GM19452 (cell line): Measurements from ENCODE around the gene PALLD.

ENCODE experiments used
- ATAC-seq: cut with Tn5 transposase; IDR thresholded peaks from one replicate; pipeline ENCODE4 v1.9.1; 2021; ENCODE audit not compliant: unreplicated experiment

Gene PALLD

DNA sequence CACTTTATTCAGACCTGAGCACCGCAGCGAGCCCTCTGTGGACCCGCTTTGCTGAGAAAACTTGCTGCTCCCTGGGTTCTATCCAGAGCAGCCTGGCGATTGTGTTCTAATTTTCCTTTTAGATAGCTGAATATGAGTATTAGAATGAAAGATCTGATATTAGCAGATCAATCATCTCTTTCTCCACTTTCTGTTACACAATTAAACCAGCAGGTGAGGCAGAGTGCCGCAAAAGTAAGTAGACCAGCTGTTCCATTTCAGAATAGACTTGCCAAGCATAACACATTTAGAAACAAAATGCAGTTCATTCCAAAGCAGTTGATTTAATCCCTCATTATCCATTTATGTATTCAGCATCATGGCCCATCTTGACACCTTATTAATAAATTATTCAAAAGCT, 58.6 kb downstream of the PALLD start:
- ATAC-seq, result no peak

DNA sequence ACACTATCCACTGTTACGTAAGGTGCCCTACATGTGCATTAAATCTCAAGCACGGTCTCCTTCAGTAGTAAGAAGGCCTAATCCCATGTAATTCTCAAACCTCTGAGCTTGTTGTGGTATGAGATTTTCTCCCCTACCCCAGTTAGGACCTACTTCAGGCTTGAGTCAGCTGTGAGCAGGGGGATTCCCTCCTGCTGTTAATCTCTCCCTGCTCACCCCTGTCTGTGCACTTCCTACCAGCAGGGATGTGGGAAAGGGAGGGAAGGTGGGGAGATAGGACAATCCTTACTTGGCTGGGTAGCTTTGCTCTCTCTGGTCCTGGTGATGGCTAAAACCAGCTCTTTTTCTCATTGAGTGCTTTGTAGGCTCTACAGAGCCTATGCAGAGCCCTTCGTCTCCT, 60.8 kb downstream of the PALLD start:
- no peak for ATAC-seq

DNA sequence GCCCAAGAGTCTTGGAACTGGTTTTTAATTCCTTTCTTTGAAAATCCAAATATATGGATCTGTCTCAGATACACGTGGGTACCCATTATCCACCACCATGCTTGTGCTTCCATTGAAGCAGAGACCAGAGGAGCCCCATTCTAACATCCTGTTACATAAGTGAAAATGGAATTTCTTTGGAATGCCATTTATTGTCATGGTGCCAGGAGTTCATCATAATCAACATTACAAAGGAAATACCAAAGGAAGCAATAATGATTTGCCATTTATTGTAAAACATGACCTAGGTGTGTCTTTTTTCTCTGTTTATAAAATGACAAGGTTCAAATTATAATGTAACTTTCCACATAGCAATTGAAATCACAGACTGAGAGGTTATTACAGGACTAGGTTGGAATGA, 61.7 kb downstream of the PALLD start:
- no peak for ATAC-seq

DNA sequence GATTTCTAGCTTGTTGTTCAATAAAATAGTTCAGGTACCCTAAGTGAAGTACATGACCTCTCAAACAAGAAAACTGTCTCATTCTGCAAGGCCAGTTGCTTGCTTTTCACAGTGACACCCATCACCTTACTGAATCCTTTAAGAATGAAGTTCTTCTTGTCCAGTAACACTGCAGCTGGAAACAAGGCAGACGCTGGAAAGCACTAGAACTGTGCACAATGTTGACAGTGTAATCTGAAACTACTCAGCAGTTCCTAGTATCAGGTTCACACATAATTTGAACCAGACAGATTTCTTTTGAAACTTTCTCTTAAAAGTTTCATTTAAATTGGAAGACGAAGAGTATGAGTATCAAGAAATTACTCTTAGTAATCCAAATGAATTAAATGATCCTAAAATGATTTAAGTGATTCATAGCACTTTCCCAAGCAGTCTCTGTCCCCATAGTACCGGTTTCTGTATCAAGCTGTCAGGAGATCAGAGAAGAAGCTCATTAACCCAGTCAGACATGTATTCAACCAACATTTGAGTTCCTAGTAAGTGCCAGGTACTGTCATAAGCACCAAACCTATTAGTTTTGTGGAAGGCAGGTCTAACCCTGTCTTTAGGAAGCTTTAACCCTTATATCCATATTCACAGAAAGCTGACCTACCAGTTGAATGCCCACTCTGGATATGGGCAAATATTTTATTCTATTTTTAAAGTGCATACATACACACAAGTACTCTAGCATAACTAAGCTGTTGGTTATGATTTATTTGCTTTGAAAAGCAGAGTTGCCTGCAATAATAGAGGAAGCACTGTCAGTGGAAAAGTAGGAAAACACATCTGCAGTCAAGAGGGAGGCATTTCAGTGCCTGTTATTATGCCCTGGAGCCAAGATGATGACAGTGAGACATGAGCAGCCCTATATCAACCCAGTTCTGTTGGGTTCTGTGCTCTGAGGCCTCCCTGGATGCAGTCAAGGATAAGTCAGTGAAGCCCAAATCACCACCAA, 63.6 kb downstream of the PALLD start:
- no peak for ATAC-seq

DNA sequence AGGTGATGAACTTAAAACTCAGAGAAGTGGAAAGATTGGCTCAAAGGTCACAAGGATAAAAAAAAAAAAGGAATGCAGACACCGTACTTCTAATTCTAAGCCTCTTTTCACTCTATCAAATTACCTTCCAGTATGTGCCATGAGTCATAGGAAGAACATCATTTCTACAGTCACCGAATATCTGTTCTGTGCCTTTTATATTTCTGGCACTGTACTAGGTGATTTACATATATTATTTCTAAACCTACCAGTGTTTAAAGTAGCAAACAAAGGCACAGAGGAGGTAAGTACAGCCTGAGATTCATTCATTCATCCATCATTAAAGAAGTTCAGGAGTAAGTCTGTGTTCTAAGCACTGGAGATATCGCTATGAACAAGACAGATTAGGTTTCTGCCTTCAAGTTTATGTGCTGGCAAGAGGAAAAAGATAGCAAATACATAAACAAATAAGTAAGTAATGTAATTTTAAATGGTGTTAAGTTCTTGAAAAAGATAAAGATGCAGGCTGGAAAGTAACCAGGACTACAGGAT, 65.3 kb downstream of the PALLD start:
- ATAC-seq, result no peak

DNA sequence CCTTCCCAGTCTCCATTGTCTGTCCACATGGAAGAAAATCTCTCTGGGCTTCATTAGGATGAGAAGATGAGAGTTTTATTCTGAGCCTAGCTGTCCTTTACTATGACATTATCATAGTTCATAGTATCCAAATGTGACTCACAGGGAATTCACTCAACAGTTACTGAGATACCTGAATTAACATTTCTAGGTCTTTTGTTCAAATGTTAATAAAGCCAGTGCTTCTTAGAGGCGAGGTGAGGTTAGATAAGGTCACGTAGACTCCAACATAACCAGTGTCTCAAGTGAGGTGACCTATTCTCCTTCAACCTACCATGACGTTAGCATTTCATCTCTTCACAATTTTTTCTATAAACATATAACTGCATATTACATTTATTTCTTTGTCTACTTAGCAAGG, 67.2 kb downstream of the PALLD start:
- no peak for ATAC-seq

DNA sequence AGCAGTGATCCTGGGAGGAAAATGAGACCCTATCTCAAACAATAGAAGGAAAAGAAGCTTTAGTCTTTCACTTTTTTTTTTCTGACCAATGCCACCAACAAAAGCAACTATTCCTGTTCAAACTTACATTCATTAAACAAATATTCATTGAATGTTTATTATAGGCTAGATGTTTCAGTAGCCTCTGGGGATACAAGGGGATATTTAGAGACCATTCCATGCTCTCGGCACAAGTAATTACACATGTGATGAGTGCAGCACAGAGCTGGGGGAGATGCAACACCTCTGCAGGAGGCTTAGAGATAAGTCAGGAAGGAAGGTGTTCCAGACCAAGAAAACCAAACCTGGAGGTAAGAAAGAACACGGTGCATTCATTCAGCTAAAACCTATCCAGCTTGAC, 68.3 kb downstream of the PALLD start:
- no peak for ATAC-seq

DNA sequence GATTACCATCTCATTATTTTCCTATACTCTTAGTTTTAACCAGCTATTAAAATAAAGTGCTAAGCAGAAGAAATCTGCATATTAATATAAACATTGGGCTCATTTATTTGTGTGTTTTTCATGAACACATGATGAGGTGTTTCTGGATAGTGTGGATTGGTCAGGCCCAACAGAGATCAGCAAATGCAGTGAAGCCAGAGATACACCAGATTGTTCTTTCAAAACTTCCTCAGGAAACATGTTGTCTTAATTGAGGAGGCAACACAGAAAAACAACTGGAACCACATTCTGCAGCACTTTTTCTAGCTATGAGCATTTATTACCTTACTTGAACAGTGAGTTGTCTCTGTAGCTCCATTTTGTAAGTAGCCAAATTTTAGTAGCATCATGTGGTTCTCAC, 69.9 kb downstream of the PALLD start:
- no peak for ATAC-seq

DNA sequence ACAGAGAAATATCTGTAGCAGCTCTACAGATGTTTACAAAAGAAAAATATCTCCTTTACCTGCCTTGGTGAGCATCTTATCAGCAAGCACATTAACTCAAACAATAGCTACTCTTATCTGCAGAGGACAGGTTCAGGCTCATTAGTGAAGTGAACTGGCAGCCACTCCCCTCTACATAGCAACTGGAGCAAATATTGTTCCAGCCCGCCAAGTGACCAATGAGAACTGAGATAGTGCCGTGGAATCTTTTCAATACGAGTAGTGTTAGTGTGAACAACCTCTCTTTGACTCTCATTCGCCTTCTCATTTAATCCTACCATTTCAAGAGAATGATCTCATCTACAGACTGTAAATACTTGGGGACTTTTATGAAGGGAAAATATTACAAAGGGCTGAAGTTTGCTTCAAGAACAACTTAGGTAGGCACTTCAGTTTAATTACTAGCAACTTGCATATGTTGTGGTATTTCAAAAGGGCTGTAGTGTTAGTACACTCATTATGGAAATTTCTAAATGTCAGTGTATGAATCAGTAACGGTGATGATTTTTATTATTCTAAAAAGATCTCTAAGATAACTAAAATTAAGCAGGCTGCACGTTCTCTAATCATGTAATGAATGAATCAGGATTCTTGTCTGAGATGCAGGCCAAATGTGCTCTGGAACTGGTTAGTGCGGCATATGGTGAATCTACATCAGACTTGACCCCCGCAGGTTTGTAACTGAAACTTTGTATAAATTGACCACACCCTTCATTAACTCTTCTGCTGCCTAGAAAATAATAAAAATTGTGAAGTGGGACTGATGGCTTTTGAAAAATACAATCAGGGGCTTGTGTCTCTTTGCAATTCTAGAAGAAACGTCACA, 72.4 kb downstream of the PALLD start:
- no peak for ATAC-seq

DNA sequence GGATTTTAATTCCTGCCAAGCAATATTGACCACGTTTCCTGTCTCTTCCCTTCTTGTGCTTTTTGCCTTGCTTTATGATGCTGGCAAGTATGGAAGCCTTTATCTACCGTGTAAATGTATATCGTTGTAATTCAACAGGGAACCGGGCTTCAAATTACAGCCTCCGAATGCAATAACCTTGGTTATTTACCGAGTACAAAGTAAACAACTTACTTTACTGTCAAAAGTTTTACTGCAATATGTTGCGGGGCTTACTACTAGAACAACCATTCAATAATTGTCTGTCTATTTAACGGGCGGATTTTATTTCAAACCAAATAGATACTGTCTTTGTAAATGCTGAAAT, 73.1 kb downstream of the PALLD start:
- no peak for ATAC-seq

DNA sequence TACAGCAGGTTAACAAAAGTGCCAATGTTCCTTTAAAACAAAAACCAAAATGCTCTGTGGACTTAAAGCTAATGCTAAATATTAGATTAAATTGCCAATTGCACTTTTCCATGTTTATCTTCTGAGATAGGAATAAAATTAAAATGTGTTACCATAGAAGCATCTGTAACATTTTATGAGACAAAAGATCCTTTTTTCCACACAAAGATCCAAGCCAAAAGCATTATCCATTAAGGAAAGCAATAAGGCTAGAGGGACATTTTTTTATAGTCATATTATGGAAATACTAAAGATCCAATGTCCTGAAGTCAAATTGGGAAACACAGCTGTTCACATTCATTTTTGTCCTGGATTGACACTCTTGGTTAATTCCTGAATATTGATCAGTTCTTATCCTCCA, 73.6 kb downstream of the PALLD start:
- ATAC-seq, result no peak

DNA sequence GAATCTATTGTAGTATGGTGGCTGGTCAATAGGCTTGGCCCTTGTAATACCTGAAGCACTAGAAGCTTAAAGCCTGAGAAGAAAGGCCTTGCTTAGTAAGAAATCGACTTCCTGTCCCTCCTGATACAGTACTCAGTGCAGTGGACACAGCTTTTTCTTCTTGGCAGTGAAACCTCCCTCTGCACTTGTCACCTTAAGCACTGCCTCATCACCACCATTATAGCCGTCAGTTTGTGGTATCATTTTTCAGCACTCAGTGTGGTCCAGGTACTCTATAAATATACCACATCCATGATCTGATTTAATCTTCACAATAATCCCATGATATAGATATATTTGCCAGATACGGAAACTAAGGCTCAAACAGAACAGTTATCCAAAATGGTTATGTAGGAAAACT, 75.2 kb downstream of the PALLD start:
- no peak for ATAC-seq

DNA sequence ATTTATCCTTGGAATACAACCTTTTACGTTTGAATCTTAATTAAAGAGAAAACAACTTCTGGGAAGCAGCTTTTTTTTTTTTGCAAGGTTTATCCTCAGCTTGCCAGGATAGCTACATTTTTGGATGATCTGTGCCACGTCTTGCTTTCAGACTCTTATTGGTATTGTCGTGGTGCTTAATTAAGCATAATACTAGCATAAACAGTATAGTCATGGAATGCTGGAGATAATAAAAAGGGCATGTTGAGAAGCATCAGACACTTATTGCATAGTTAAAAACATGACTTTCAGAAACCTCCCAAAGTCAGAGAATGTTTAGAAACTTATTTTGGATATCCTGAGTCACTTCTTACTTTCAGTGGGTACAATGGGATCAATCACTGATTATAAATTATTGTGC, 77.0 kb downstream of the PALLD start:
- ATAC-seq, result no peak

DNA sequence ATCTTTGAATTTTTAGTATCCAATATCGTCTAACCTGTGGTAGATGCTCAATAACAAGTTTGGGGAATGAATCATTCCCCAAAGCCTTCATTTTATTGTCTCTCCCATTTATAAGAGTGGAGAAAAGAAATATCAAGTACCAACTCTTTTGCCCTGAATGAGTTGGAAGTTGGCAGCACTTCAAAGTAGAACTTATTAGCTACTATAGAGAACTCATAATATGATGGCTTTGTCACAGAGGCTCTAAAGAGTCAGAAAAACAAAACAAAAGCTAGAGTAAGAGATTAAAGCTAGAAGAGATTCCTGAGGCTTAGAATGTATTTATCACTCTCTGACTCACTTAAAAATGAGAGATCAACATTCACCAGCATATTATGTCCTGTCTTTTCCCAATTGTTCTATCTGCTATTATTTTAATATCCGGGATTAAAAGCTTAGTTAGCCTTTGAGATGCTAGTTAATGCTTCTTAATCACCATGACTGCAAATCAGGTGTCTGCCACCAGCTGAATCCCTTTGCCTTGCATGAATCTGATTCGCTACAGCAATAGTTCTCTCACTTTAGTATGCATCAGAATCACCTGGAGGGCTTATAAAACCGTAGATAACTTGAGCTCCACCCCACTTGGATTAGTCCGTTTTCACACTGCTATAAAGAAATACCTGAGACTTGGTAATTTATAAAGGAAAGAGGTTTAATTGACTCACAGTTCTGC, 77.9 kb downstream of the PALLD start:
- ATAC-seq, result no peak

DNA sequence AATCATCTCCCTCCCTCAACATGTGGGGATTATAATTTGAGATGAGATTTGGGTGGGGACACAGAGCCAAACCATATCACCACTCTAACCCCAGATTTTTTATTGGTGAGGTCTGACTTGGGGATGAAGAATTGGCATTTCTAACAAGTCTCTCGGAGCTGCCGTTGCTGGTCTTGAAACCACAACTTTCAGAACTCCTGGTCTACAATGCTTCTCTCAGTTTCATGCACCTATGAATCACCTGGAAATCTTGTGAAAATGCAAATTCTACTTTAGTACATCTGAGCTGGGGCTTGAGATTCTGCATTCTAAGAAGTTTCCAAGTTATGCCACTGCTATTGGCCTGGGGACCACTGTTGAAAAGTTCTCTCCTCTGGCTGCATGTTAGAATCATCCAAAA, 78.6 kb downstream of the PALLD start:
- ATAC-seq, result no peak

DNA sequence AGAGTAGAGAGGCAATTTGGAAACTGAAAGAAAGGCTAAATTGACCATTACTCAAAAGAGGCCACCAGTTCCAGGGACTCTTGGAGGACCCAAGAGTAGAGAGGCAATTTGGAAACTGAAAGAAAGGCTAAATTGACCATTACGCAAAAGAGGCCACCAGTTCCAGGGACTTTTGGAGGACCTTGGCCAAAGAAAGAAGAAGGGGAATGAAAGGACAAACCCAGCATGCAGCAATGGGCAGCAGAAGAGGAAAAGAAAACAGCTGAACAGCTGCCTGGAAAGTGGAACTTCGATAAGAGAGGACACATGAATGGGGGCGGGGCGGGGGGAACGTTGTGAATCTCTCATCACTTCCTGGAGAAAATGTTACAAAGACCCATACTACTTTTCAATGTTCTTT, 80.8 kb downstream of the PALLD start:
- no peak for ATAC-seq

DNA sequence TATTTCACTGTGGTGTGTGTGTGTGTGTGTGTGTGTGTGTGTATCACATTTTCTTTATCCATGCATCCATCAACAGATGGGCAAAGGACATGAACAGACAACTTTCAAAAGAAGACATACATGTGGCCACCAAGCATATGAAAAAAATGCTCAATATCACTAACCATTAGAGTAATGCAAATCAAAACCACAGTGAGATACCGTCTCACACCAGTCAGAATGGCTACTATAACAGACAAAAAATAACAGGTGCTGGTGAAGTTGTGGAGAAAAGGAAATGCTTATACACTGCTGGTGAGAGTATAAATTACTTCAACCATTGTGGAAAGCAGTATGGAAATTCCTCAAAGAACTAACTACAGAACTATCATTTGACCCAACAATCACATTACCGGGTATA, 83.4 kb downstream of the PALLD start:
- ATAC-seq, result no peak

DNA sequence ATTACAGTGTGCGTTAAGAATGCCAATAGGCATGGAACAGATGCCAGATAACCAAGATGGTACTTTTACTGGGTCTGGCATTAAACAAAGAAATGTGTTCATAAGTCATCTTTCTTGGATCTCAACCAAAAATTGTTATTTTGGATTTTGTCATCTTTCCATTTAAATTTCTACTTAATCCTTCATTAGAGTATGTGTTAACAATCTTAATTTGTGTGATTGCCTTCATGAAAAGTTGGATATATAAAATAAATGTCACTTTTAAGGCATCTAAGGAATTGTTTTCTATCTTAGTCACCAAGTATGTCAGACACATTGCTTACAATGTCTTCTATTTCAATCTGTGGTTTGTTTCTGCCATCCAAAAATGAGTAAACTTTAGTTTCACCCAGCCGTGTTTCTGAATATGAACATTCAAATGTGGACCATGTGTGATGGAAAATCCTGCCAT, 87.5 kb downstream of the PALLD start:
- ATAC-seq, result peak; percentile 68

DNA sequence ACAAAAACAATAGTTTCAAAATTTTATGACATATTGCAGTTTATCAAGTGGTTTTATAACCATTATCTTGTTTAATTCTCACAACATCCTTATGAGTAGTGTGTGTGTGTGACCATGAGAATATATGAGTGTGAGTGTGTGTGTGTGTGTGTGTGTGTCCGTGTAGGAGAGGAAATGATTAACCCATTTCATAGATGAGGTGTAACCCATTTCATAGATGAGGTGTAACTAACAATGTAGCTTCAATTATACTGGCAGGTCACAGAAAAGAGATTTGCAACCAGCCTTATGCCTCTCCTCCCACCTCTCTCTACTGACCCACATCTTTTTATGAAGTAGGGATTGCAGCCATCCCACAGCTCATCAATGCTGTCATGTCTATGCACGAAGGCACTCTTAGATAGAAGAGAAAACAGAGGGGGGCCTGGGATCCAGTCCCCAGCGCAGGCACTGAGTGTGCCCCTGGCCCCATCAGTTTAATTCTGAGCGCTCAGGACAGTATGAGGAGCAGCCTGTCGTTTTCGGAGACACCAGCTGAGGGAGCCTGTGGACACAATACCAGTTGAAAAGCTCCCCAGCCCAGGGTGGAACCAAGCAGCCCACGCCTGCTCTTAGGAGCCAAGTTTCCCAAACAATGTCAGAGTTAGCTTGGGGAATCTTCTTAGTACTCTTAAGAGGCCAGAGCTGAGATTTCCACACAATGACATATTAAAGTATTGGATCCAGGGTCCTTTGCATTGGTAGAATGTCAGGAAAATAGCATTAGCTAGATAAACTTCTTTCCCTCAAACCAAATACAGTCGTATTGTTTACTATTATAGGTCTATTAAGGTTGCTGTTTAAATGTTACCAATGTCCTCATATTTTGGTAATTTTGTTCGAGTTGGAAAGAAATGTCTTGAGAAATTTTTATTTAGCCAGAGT, 88.6 kb downstream of the PALLD start:
- ATAC-seq, result no peak

DNA sequence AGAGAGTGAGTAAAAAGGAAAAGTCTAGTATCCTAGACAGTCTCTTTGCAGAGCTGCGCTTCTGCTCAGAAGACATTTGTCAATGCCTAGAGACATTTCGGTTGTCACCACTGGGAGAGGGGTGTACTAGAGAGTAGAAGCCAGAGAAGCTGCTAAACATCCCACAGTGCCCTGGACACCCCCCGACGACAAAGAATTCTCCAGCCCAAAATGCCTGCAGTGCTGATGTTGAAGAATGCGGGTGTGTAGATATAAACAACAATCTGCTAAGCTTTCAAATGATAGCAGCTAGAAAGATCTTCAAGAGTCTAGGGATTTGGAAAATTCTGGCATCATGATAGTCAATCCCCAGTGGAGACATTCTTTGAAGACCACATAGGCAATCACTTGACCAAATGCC, 90.1 kb downstream of the PALLD start:
- ATAC-seq, result no peak
